KOPT-K1 (cell line): ENCODE results near the gene NR3C1.

Experiments
- H3K27ac ChIP-seq: fragments of 200-600 bp; sonication (generic); 2 replicates; pipeline ENCODE4 v1.5.1; 2016; ENCODE audit warnings: antibody characterized with exemption, mild to moderate bottlenecking, low read depth, low read length; ENCODE audit not compliant: poor library complexity, severe bottlenecking
- H3K36me3 ChIP-seq: fragments of 200-600 bp; sonication (generic); 2 replicates; pipeline ENCODE4 v1.5.1; 2017; ENCODE audit warnings: antibody characterized with exemption, mild to moderate bottlenecking, low read length, moderate library complexity; ENCODE audit not compliant: insufficient read depth
- H3K9me3 ChIP-seq: fragments of 200-600 bp; sonication (generic); 2 replicates; pipeline ENCODE4 v1.5.1; 2017; ENCODE audit warnings: antibody characterized with exemption, low read length, mild to moderate bottlenecking; ENCODE audit not compliant: insufficient read depth, poor library complexity, severe bottlenecking

The NR3C1 gene

GRCh38 chr5:143432658-143433239 is 29.3 kb upstream of the NR3C1 start:
- Histone ChIP-seq H3K9me3 (no peaks in the 10 kb centered on the region), H3K36me3 (peaks cover under 1% of the 10 kb centered on the region; the same call in 1 of the 2 replicates), H3K27ac (peak overlapping the region; percentile 33)

GRCh38 chr5:143431789-143432188 is 28.3 kb upstream of the NR3C1 start:
- Histone ChIP-seq H3K36me3 (peaks cover 8% of the 10 kb centered on the region; the same call in 1 of the 2 replicates), H3K27ac (no peak overlapping the region), H3K9me3 (no peaks in the 10 kb centered on the region)

DNA sequence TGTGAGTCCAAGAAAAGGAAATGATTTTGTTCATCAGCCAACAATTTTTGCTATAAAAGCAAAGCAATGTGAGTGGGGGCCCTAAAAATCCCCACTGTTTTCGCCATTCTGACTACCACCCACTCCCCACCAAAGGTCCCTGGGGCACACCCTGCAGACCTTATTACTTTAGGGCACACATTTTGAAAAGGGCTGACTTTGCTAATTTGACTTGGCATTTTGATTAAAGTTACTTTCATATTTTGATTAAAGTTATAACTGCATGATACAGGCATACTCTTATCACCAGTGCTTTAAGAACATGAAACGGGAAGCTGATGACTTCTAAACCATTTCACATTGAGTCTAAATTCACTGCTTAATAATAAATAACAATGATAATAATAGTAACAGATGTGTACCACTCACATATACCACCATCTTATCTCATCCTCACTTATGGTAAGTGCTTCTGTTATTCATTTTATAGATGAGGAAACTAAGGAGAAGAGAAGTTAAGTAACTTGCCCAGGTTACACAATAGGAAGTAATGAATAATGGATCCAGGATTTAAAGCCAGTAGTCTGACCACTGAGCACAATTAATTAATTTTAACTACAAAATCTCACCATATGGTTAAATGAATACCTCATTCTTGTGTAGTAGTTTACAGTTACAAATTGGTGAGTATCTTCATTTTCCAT is 25.4 kb upstream of the NR3C1 start:
- no peak overlapping the region for H3K27ac ChIP-seq
- H3K36me3 ChIP-seq, result peaks cover 11% of the 10 kb centered on the region; the same call in 1 of the 2 replicates
- peaks cover 7% of the 10 kb centered on the region for H3K9me3 ChIP-seq

DNA sequence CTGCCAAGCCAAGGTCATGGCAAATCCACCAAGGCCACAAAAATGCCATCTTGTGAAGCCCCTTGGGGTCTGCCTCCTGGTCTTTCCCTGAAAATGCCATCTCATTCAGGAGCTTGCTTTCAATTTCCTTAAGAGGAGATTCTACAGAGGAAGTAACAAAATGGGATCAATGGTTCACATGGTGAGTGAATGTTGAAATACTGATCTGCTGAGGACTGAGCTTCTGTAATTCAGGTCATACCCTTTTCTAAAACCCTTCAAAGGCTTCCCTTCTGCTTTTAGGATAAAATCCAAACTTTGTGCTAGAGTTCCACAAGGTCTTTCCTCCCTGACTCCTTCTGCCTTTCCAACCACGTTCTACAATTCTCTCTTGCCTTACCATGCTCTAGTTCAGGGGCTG is 24.7 kb upstream of the NR3C1 start:
- no peak overlapping the region for H3K27ac ChIP-seq
- H3K36me3 ChIP-seq, result peaks cover 11% of the 10 kb centered on the region; the same call in 1 of the 2 replicates
- H3K9me3 ChIP-seq, result peaks cover 7% of the 10 kb centered on the region

GRCh38 chr5:143427122-143427735 is 23.7 kb upstream of the NR3C1 start:
- Histone ChIP-seq H3K27ac (no peak overlapping the region), H3K36me3 (peaks cover 11% of the 10 kb centered on the region; the same call in 1 of the 2 replicates), H3K9me3 (peaks cover 7% of the 10 kb centered on the region)

GRCh38 chr5:143426437-143426991 is 23.0 kb upstream of the NR3C1 start:
- no peak overlapping the region for H3K27ac ChIP-seq
- peaks cover 7% of the 10 kb centered on the region for H3K9me3 ChIP-seq
- peaks cover 11% of the 10 kb centered on the region; the same call in 1 of the 2 replicates for H3K36me3 ChIP-seq

- peaks cover 11% of the 10 kb centered on the region; the same call in 1 of the 2 replicates for H3K36me3 ChIP-seq
- peaks cover 7% of the 10 kb centered on the region for H3K9me3 ChIP-seq
- no peak overlapping the region for H3K27ac ChIP-seq
Measured at GRCh38 chr5:143425835-143426234, 22.3 kb upstream of the NR3C1 start.

- Histone ChIP-seq H3K27ac (no peak overlapping the region), H3K9me3 (no peaks in the 10 kb centered on the region), H3K36me3 (no peaks in the 10 kb centered on the region)
Measured at GRCh38 chr5:143418140-143418866, 14.8 kb upstream of the NR3C1 start.

- H3K9me3 ChIP-seq, result no peaks in the 10 kb centered on the region
- H3K27ac ChIP-seq, result no peak overlapping the region
- no peaks in the 10 kb centered on the region for H3K36me3 ChIP-seq
Measured at GRCh38 chr5:143417503-143418139, 14.1 kb upstream of the NR3C1 start.

DNA sequence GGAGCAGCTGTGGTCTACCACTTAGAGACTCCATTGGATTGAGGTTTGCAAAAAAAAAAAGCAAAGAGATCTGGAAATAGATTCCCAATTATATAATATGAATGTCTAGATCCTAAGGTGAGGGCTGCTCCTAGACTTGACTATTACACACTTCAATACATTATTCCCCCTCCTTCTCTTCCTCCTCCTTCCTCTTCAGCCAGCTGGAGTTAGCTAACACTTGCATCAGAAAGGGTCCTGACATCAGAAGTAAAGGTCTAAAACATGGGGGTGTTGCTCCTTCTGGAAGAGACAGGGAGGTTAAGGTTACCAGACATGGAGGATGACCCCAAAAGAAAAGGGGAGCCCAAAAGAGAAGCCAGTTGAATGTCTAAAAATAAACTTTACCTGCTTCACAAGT is 12.9 kb upstream of the NR3C1 start:
- Histone ChIP-seq H3K36me3 (no peaks in the 10 kb centered on the region), H3K9me3 (no peaks in the 10 kb centered on the region), H3K27ac (no peak overlapping the region)

DNA sequence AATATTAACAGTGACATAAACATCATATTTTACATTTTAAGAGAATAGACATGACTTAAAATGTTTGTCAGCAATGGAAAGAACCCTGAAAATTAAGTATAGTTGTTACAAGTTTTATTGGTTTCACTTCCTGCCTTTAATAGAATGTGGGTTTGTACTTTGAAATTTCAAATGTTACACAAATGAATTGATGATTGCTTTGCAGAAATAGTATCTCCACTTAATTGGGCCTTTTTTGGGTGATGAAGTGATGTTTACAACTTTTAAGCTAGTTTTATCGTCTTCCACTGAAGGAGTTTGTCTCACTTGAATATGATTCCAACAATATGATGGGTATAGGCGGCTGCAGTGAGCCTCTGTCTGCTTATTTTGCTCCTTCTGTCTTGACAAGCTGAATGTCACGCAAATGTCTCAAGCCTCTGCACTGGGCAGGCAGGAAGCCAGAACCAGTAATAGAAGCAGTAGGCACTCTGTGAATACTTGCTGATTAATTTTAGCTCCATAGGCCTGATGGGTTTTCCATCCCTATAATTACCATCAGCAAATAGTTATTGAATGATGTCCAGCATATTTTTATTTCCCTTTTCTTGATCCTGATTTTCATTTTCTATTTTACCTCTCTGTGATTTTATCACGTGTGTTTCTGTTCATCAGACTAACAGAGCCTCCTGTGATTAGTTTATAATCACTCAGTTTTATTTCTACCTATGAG is 10.6 kb upstream of the NR3C1 start:
- no peak overlapping the region for H3K27ac ChIP-seq
- no peaks in the 10 kb centered on the region for H3K36me3 ChIP-seq

DNA sequence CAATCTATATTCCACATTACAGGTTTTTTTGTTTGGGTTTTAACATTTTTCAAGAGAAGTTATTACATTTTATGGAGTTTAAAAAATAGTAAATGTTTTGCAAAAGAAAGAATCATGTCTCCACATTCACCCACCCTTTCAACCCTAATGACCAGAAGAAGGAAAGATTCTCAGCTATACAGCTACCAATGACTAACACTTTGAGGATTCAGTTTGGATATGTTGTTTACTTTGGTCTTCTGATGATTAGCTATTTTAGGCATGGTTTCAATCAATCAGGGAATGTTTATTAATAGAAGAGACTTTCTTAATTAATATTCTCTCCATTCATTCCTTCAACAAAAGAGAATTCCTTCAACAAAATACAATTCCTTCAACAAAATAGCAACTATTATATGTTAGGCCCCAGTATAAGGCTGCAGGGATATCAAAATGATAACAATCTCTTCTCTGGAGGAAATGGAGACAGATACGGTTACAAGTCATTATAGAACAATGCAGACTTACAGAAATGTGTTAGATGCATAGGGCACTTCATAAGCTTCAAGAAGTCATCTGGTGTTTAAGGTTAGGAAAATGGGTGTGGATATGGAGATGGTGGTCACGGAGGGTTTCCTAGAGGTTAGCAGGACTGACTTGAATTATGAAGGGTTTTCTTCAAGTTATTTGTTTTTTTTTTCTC is 9.3 kb upstream of the NR3C1 start:
- Histone ChIP-seq H3K27ac (no peak overlapping the region), H3K36me3 (no peaks in the 10 kb centered on the region), H3K9me3 (no peaks in the 10 kb centered on the region)

More for the DNA sequence above, 10.6 kb upstream of the NR3C1 start:
- no peaks in the 10 kb centered on the region for H3K9me3 ChIP-seq

DNA sequence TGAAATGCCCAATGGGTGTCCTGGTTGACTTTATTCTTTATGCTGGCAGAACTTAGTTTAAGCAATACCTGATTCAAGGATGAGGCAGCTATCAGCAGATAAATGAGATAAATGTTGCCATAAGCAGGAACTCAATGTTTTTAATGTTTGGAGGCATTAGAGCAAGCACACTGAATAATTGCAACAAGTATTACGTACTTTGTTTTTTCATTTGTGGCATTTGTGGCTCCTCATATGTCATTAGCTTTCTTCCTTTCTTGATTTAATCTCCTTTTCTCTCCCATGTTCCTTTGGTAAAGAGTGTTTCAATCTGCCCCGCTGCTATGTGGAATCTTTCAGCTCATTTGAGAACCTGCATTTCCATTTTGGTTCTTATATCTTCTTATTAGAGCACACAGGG is 6.4 kb upstream of the NR3C1 start:
- H3K9me3 ChIP-seq, result no peaks in the 10 kb centered on the region
- H3K27ac ChIP-seq, result peak overlapping the region; percentile 0
- H3K36me3 ChIP-seq, result no peaks in the 10 kb centered on the region
